ENCODE measurements around the gene RHCE.

Gene RHCE

GRCh38 chr1:25443030-25443699 lies 22.5 kb upstream of the RHCE start:
- Mint-ChIP-seq H3K9me3 (no peaks in the 10 kb centered on the region), H3K4me3 (peak overlapping the region; percentile 5), H3K27me3 (no peaks in the 10 kb centered on the region), H3K27ac (peak overlapping the region; percentile 36), H3K36me3 (peaks cover 5% of the 10 kb centered on the region), H3K4me1 (peaks cover 60% of the 10 kb centered on the region)

GRCh38 chr1:25442178-25442577 lies 21.6 kb upstream of the RHCE start:
- Mint-ChIP-seq H3K36me3 (peaks cover 3% of the 10 kb centered on the region), H3K4me1 (peaks cover 62% of the 10 kb centered on the region), H3K27ac (peak overlapping the region; percentile 25), H3K27me3 (no peaks in the 10 kb centered on the region), H3K4me3 (no peak overlapping the region), H3K9me3 (no peaks in the 10 kb centered on the region)

- Mint-ChIP-seq H3K36me3 (peaks cover 3% of the 10 kb centered on the region), H3K4me1 (peaks cover 68% of the 10 kb centered on the region), H3K9me3 (no peaks in the 10 kb centered on the region), H3K4me3 (no peak overlapping the region), H3K27me3 (no peaks in the 10 kb centered on the region), H3K27ac (no peak overlapping the region)
Measured at GRCh38 chr1:25439287-25439686, 18.7 kb upstream of the RHCE start.

- no peak overlapping the region for H3K4me3 Mint-ChIP-seq
- H3K9me3 Mint-ChIP-seq: no peaks in the 10 kb centered on the region
- H3K27ac Mint-ChIP-seq: no peak overlapping the region
- peaks cover 74% of the 10 kb centered on the region for H3K4me1 Mint-ChIP-seq
- H3K36me3 Mint-ChIP-seq: peaks cover 2% of the 10 kb centered on the region
- no peaks in the 10 kb centered on the region for H3K27me3 Mint-ChIP-seq
Measured at GRCh38 chr1:25437672-25438071, 17.0 kb upstream of the RHCE start.

GRCh38 chr1:25435397-25436108 lies 14.9 kb upstream of the RHCE start:
- Mint-ChIP-seq H3K36me3 (no peaks in the 10 kb centered on the region), H3K4me1 (peaks cover 66% of the 10 kb centered on the region), H3K27ac (peak overlapping the region; percentile 68)

GRCh38 chr1:25433389-25434186 lies 13.0 kb upstream of the RHCE start:
- peak overlapping the region; percentile 33 for H3K27ac Mint-ChIP-seq
- H3K4me3 Mint-ChIP-seq: peak overlapping the region; percentile 90
- H3K36me3 Mint-ChIP-seq: no peaks in the 10 kb centered on the region
- H3K9me3 Mint-ChIP-seq: no peaks in the 10 kb centered on the region
- peaks cover 70% of the 10 kb centered on the region for H3K4me1 Mint-ChIP-seq
- H3K27me3 Mint-ChIP-seq: no peaks in the 10 kb centered on the region

More at GRCh38 chr1:25435397-25436108, 14.9 kb upstream of the RHCE start:
- Mint-ChIP-seq H3K9me3 (no peaks in the 10 kb centered on the region), H3K27me3 (no peaks in the 10 kb centered on the region), H3K4me3 (peak overlapping the region; percentile 63)

DNA sequence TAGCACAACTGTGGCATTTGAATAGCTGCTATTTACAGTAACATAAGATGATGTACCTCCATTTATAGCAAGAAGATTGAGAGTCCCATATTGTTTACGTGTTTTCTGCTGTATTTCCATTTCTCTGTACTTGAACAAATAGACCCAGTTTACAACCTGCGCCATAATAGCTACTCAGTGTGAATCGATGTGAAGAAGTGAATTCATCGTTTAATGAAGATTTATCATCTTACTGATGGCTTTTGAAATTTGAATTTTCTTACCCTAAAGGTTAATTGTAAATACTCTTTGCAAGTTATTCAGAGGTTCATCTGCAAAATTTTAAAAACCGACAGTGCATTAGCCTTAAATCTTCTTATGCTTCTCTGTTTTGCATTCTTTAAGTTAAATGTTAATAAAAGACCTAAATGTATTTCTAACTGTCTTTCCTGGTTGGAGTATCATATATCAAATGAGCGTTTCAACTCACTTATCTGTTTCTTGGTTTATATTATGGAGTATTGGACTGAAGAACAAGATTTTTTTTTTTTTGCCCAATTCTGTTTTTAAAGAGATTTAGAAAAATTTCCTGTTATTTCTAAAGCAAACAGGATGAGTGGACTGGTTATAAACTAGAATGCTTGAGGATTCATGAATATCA lies 12.2 kb upstream of the RHCE start:
- H3K9me3 Mint-ChIP-seq: no peaks in the 10 kb centered on the region
- H3K4me3 Mint-ChIP-seq: peak overlapping the region; percentile 90
- no peaks in the 10 kb centered on the region for H3K27me3 Mint-ChIP-seq
- H3K27ac Mint-ChIP-seq: peak overlapping the region; percentile 92
- H3K36me3 Mint-ChIP-seq: no peaks in the 10 kb centered on the region
- H3K4me1 Mint-ChIP-seq: peaks cover 68% of the 10 kb centered on the region

DNA sequence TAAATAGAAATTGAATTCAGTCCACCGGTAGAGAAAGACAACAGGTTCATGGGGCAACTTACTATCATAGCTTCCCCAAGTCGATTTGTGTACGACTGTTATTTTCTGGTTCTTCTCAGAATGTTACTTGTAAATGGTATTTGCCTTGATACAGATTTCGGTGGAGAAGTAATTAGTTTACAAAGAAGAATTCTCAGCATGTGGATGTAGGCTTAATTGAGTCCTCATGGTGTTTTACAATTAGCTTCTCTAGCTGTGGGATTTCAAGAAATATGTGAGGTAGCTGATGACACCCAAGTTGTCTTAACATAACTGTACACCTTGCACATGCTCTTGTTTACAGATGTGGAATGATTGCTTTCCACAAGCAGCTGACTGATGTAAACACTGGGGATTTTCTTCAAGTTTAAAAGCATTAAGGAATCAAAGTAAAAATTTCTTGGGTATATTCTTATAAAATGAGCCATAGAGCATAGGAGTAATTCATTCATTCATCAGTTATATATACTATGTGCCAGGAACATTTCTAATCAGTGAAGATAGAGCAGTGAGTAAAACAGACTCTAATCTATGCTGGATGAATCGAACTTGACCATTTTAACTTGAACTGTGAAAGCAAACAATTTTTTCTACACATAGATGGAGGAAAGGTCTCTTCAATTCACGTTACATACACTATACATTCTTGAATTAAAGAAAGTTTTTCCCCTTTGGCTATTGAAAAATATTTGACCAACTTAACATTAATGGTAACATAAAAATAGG lies 11.5 kb upstream of the RHCE start:
- H3K9me3 Mint-ChIP-seq: no peaks in the 10 kb centered on the region
- no peaks in the 10 kb centered on the region for H3K27me3 Mint-ChIP-seq
- no peaks in the 10 kb centered on the region for H3K36me3 Mint-ChIP-seq
- H3K4me3 Mint-ChIP-seq: peak overlapping the region; percentile 90
- H3K4me1 Mint-ChIP-seq: peaks cover 64% of the 10 kb centered on the region
- peak overlapping the region; percentile 92 for H3K27ac Mint-ChIP-seq

- Mint-ChIP-seq H3K27me3 (no peaks in the 10 kb centered on the region), H3K27ac (peak overlapping the region; percentile 92), H3K4me1 (peaks cover 55% of the 10 kb centered on the region), H3K4me3 (peak overlapping the region; percentile 97), H3K36me3 (no peaks in the 10 kb centered on the region), H3K9me3 (no peaks in the 10 kb centered on the region)
Measured at GRCh38 chr1:25430967-25431881, 10.6 kb upstream of the RHCE start.

GRCh38 chr1:25430073-25430966 lies 9.7 kb upstream of the RHCE start, which contains the start of gene MACO1:
Gene MACO1 (plus strand): TSS chr1:25430897. CDS start chr1:25431099, 202 bp downstream.
- H3K4me3 Mint-ChIP-seq: peak within 1 kb of the TSS; percentile 97
- no peaks in the 10 kb centered on the region for H3K9me3 Mint-ChIP-seq
- H3K36me3 Mint-ChIP-seq: no peaks in the 10 kb centered on the region
- peaks cover 46% of the 10 kb centered on the region for H3K4me1 Mint-ChIP-seq
- H3K27ac Mint-ChIP-seq: peak within 1 kb of the TSS; percentile 100
- no peaks in the 10 kb centered on the region for H3K27me3 Mint-ChIP-seq

DNA sequence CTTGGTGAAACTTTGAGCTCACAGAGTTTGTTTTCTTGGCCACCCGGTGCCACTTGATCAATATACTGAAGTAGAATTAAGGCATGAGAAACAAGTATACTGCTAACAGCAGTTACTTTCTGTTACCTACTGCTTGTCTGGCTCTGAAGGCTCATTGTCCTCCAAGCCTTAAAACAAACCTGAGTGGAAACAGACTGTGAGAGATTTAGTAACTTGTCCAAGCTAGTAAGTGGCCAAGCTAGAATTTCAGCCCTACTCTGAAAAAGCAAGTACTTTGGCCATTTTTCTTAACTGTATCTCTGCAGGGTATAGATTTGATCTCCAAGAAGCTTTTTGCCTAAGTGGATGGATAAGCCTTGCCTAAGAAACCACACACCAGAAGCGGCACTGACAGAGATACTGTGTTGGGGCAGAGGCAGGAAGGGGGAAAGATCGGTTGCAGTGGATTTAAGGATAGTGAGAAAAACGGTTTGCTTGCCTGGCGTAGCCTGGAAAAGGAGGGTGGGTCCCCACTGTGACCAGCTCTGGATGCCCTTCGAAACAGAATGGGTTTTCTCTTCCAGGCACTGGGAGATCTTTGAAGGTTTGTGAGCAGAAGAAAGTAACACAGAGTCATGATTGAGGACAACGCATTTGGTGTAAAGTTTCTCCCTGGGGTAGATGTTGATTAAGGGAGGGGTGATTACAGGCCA lies 8.0 kb upstream of the RHCE start:
- peak overlapping the region; percentile 88 for H3K27ac Mint-ChIP-seq
- H3K4me3 Mint-ChIP-seq: peak overlapping the region; percentile 75
- H3K36me3 Mint-ChIP-seq: no peaks in the 10 kb centered on the region
- H3K27me3 Mint-ChIP-seq: no peaks in the 10 kb centered on the region
- peaks cover 29% of the 10 kb centered on the region for H3K4me1 Mint-ChIP-seq
- no peaks in the 10 kb centered on the region for H3K9me3 Mint-ChIP-seq

DNA sequence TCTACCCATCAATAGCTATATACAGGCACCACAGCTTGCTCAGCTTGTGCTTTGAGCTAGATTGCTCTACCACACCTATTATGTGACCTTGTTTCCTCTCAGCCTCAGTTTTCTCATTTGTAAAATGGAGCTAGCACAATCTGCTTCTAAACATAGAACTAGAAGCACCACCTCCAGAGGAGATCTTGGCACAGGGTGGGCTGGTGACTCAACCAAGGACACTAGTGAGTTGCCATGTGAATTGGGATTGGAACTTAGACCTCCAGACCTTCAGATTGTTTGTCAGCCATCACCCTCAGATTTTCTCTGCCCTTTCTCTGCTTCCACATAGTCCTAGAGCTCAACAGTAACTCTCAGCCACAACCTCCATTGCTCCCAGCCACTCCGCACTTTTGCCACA lies 7.1 kb upstream of the RHCE start:
- no peak overlapping the region for H3K4me3 Mint-ChIP-seq
- H3K36me3 Mint-ChIP-seq: no peaks in the 10 kb centered on the region
- no peak overlapping the region for H3K27ac Mint-ChIP-seq

More for the DNA sequence above, 7.1 kb upstream of the RHCE start:
- no peaks in the 10 kb centered on the region for H3K27me3 Mint-ChIP-seq
- H3K9me3 Mint-ChIP-seq: no peaks in the 10 kb centered on the region
- H3K4me1 Mint-ChIP-seq: peaks cover 20% of the 10 kb centered on the region

All from activated naive CD4-positive, alpha-beta T cell treated with anti-CD3 and anti-CD28 coated beads, Interleukin-2, amount 50 U/mL, for 24 hours (primary cell).